ENCODE results near the gene AFF3. TPM values are rescaled to one million over a fixed set of nuclear protein-coding genes. Genes with fewer than 3 reads are reported as not detected.

AFF3 gene
- total and polyA plus RNA-seq, 7 donors = 0.46 to 25.0 (median 18.6) TPM

DNA sequence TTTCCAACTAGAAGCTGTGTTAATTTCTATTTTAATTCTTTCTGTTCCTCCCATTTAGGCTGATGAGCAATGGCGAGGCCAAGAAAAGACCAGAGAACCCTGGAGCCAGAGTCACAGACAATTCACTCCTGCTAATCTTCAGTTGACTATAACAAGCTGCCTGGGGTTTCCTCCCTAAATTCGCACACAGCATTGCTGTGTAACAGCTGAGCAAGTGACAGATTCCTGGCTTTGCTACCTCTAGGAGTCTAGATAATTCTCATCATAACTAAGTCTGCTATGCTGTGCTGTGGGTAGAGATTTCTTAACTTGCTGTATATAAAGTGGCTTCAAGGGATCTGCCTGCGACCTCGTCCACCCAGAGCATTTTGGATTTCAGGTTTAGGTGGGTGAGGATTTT lies 521.3 kb downstream of the AFF3 start:
- intact Hi-C loops (cut with DNase I) = no loop called here
- no peaks in the 10 kb centered on the region for H3K36me3 ChIP-seq
- no peaks in the 10 kb centered on the region for H3K9me3 ChIP-seq
- H3K4me1 ChIP-seq = peaks cover 0 to 34% (median 30%) of the 10 kb centered on the region in 4 donors
- H3K4me3 ChIP-seq = no peak overlapping the region
- 90 to 96% methylated on average over 4 of the region's 4 CpGs for WGBS, 2 donors
- TF ChIP-seq, protein P1, sequence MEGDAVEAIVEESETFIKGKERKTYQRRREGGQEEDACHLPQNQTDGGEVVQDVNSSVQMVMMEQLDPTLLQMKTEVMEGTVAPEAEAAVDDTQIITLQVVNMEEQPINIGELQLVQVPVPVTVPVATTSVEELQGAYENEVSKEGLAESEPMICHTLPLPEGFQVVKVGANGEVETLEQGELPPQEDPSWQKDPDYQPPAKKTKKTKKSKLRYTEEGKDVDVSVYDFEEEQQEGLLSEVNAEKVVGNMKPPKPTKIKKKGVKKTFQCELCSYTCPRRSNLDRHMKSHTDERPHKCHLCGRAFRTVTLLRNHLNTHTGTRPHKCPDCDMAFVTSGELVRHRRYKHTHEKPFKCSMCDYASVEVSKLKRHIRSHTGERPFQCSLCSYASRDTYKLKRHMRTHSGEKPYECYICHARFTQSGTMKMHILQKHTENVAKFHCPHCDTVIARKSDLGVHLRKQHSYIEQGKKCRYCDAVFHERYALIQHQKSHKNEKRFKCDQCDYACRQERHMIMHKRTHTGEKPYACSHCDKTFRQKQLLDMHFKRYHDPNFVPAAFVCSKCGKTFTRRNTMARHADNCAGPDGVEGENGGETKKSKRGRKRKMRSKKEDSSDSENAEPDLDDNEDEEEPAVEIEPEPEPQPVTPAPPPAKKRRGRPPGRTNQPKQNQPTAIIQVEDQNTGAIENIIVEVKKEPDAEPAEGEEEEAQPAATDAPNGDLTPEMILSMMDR (IDR thresholded peaks at IDR 0.05) = no peak
- TF ChIP-seq EP300 (IDR thresholded peaks at IDR 0.05) = no peak
- H3K27ac ChIP-seq = peak overlapping the region in 1 of 4 donors; percentile 54
- H3K27me3 ChIP-seq = no peaks in the 10 kb centered on the region
- DNase-seq = no peak

DNA sequence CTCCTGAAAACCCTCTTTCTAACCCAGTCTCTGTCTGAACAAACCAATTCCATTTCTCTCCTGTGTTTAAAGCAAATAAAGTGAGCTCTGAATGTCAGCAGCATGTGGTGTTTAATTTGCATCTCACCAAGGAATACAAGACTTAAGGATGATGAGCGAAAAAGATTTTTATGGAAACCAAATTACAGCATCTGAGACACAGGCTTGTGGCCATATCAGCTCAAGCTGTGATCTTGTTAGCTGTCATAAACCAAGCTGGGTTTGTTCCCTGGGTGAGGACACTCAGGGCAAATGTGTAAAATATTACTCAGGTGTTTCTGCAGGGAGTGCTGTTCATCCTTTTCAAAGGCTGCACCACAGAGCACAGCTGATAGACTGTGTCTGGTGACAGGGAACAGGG lies 523.2 kb downstream of the AFF3 start:
- Histone ChIP-seq H3K4me1 (peaks cover 0 to 40% (median 33%) of the 10 kb centered on the region in 4 donors), H3K27ac (no peak overlapping the region), H3K36me3 (no peaks in the 10 kb centered on the region), H3K27me3 (no peaks in the 10 kb centered on the region), H3K9me3 (no peaks in the 10 kb centered on the region), H3K4me3 (no peak overlapping the region)
- 93 to 96% methylated on average over 1 of the region's 1 CpG for WGBS, 2 donors
- intact Hi-C loops (cut with DNase I) = no loop called here
- no peak for TF ChIP-seq POLR2AphosphoS5 (IDR thresholded peaks at IDR 0.05)
- TF ChIP-seq, protein P1 (IDR thresholded peaks at IDR 0.05) = no peak
- no peak for TF ChIP-seq EP300 (IDR thresholded peaks at IDR 0.05)
- DNase-seq = no peak

DNA sequence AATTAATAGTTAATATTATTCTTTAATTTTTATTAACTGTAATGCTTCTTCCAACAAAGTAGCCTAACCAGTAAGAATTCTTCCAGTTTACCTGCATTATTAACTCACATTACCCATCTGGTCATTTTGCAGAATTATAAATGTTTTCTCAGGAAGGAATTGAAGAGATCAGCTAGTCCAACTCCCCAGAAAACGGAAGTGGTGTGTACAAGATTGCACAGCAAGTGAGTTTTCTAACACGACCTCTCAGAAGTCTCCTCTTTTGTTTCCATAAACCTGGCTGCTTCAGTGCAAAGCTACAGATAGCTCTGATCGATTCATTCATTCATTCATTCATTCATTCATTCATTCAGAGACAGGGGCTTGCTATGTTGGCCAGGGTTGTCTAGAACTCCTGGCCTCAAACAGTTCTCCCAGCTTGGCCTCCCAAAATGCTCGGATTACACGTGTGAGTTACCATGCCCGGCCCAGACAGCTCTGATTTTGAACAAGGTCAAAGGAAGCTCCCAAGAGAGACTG lies 523.8 kb downstream of the AFF3 start:
- TF ChIP-seq EP300 (IDR thresholded peaks at IDR 0.05) (no peak), POLR2AphosphoS5 (IDR thresholded peaks at IDR 0.05) (no peak), POLR2A (IDR thresholded peaks at IDR 0.05) (no peak)
- TF ChIP-seq, protein P1 (IDR thresholded peaks at IDR 0.05) = no peak
- Histone ChIP-seq H3K36me3 (no peaks in the 10 kb centered on the region), H3K4me1 (peaks cover 0 to 45% (median 35%) of the 10 kb centered on the region in 4 donors), H3K9me3 (no peaks in the 10 kb centered on the region), H3K27me3 (no peaks in the 10 kb centered on the region), H3K27ac (no peak overlapping the region), H3K4me3 (no peak overlapping the region)
- 84 to 86% methylated on average over 6 of the region's 6 CpGs for WGBS, 2 donors
- DNase-seq = no peak
- intact Hi-C loops (cut with DNase I) = no loop called here

DNA sequence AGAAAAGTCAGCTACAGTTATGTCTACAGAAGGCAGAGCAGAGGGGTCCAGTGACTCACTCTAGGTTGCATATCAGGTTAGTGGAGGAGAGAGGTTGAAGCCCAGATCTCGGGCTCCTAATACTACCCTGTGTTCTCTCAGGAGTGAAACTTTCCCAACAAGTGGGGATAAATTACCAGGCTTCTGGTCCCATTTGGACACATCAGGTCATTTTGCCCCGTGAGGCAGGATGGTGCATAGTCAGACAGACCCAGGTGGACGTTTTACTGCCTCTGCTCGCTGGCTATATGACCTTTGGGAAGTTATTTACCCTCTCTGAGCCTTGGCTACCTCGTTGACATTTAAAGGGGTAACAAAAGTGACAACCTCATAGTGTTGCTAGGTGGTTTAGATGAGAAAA lies 524.6 kb downstream of the AFF3 start:
- Histone ChIP-seq H3K9me3 (no peaks in the 10 kb centered on the region), H3K4me1 (peaks cover 0 to 39% (median 28%) of the 10 kb centered on the region in 4 donors), H3K27me3 (no peaks in the 10 kb centered on the region), H3K4me3 (no peak overlapping the region), H3K27ac (no peak overlapping the region), H3K36me3 (no peaks in the 10 kb centered on the region)
- TF ChIP-seq EP300 (IDR thresholded peaks at IDR 0.05) = no peak
- TF ChIP-seq, protein P1 (IDR thresholded peaks at IDR 0.05) = no peak
- TF ChIP-seq POLR2AphosphoS5 (IDR thresholded peaks at IDR 0.05) = no peak
- TF ChIP-seq POLR2A (IDR thresholded peaks at IDR 0.05) = no peak
- no peak for DNase-seq
- intact Hi-C loops (cut with DNase I) = no loop called here
- WGBS, 2 donors = 62 to 71% methylated on average over 5 of the region's 5 CpGs

DNA sequence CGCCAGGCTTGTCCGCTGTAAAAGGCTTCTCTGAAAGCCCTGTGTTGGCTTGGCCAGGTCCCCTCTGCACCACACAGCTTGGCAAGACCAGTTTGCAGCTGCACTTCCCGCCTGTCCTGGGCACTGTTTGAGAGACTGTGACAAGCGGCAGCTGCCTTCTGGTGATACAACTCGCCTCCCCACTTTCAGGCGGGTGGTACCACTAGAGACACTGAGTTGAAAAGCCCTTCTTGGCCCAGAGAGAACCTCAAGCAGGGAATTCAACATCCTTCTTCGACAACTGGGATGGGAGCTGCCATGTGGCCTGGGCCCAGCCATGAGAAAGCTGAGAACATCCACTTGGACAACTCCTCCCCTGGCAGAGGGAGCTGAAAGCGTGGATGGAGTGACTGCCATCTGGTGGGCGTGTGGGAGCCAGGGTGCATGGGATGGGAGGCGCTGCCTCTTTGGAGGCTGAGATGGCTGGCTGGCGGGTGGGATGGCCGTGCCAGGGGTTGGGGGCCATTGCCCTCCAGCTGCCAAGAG lies 527.1 kb downstream of the AFF3 start:
- peaks cover 0 to 14% (median 6%) of the 10 kb centered on the region in 4 donors for H3K4me1 ChIP-seq
- H3K36me3 ChIP-seq = no peaks in the 10 kb centered on the region
- no peaks in the 10 kb centered on the region for H3K27me3 ChIP-seq
- 91 to 94% methylated on average over 12 of the region's 12 CpGs for WGBS, 2 donors
- no peak for TF ChIP-seq POLR2AphosphoS5 (IDR thresholded peaks at IDR 0.05)
- TF ChIP-seq, protein P1 (IDR thresholded peaks at IDR 0.05) = no peak
- TF ChIP-seq POLR2A (IDR thresholded peaks at IDR 0.05) = no peak
- no peak for TF ChIP-seq EP300 (IDR thresholded peaks at IDR 0.05)
- H3K9me3 ChIP-seq = no peaks in the 10 kb centered on the region
- no peak for DNase-seq
- no peak overlapping the region for H3K27ac ChIP-seq
- no peak overlapping the region for H3K4me3 ChIP-seq
- intact Hi-C loops (cut with DNase I) = no loop called here
